Stimulated activated CD8-positive, alpha-beta memory T cell treated with anti-CD3 and anti-CD28 coated beads, Interleukin-4, amount 100 ng/mL, for 48 hours (primary cell): ENCODE data around the gene EEF2KMT.
A peak's percentile ranks its signal among the peaks of the same experiment; 100 is the strongest.
"Not testable (repeated sequence)": the region's sequence is repeated elsewhere in the genome, so short reads cannot be mapped to it uniquely, and the experiment has no call there.

Source experiments
- DNase-seq: peaks from one replicate; pipeline ENCODE4 v3.0.0-alpha.2; 2020

Gene EEF2KMT

GRCh38 chr16:5069048-5069447 is 28.5 kb downstream of the EEF2KMT start:
- DNase-seq: no peak

DNA sequence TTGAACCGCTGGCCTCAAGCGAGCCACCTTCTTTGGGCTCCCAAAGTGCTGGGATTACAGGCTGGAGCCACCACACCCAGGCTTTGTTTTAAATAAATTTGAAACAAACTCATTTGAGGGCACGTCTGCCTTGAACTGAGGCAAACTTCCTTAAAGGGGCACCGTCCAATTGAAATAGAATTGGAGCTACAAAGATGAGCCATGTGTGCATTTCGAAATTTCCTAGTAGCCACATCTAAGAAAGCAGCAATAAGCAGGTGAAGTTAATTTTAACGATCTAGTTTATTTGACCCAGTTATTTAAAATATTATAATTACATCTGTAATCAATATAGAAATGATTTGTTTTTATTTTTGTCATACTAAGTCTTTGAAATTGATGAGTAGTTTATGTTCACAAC is 31.1 kb downstream of the EEF2KMT start:
- DNase-seq: no peak

DNA sequence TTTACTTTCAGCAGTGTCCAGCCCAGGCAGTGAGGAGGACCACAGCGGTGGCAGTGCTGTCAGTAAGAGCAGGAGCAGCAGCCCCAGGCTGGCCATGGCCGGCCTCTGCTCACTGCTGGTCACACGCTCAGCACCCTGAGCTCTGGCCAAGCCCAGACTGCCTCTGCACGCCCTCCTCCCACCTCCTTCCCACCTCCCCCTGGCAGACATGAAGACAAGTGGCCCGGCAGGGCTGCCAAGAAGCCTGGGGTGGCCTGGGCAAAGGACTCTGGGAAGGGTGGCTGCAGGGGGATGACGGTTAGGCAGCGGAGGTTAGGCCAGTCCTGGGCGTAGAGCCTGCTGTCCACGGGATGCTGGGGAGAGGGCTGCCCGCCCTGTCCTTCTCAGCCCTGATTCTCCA is 31.8 kb downstream of the EEF2KMT start, which contains the start of gene C16orf89:
Gene C16orf89, minus strand, starts transcription at position 144 of the 400 bp plus-strand sequence. Its CDS starts 48 bp downstream, at position 96.
- no peak for DNase-seq

DNA sequence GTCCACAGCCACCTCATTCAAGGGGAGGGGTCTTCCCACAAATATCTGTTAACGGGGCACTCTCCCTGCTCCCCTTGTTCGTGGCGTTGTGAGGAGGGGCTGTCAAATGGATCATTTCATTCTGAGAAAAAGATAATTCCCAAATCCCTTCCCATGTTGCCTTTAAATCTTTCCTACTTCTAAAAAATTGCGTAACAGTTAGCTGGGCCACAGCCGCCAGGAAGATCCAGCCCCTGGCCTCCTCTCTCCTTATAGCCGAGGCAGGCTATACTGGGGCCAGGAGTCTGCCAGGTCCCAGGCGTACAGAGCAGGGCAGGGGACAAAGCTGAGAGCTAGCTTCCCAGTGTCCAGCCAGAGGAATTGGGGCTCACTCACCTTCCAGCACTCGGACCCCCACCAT is 32.3 kb downstream of the EEF2KMT start:
- no peak for DNase-seq

GRCh38 chr16:5064915-5065314 is 32.7 kb downstream of the EEF2KMT start:
- no peak for DNase-seq

DNA sequence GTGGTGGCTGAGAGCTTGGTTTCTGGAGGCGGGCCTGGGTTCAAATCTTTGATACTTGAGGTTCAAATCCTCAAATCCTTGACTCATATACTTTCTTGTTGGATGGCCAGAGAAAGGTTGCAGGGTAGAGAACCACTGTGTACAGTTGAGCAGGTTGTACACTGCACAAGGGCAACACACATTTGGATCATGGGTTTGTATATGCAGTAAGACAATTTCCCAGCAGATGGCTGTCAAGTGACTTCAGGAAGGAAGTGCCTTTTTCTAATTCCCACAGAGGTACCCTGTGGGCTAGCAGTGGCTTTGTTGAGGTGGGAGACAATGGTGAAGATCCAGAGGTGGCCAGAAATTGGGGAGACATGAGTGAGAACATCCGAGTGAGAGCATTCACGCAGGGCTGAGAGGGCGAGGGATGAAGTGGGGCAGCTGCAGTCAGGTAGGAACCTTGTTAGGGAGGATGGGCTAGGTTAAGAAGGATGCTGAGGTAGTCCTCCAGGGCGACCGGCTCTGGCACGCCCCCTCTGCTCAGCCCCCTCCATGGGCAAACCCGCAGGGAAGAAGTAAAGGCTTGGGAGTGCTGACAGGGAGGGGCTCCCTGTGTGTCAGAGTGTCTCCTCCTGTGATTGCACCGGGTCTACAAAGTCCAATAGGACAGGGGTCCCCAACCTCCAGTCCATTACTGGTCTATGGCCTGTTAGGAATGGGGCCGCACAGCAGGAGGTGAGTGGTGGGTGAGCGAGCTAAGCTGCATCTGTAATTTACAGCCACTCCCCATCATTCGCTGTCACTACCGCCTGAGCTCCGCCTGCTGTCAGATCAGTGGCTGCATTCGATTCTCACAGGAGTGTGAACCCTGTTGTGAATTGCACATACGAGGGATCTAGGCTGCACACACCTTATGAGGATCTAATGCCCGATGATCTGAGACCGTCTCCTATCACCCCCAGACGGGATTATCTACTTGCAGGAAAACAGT is 34.5 kb downstream of the EEF2KMT start:
- no peak for DNase-seq

DNA sequence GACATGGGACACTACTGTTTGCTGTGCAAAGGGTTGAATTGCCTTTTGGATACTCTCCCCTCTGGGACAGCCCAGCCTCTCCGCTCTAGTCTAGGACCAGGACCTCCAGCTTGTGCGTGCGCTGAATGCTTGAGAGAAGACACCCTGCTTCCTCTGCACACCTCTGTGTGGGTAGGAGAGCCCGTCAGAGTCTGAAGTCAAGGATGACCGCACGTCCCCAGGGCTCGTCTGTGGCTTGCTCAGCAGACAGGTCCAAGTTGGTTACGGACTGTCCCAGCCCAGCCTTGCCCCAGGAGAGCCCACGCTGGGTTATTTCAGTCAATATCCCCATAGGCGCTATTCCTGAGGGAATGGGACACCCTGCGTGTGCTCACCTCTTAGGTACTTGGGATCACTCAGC is 35.5 kb downstream of the EEF2KMT start:
- no peak for DNase-seq

- no peak for DNase-seq
These were observed 37.4 kb downstream of the EEF2KMT start for GRCh38 chr16:5060073-5060641.

GRCh38 chr16:5059386-5060072 is 38.1 kb downstream of the EEF2KMT start:
- DNase-seq: no peak

DNA sequence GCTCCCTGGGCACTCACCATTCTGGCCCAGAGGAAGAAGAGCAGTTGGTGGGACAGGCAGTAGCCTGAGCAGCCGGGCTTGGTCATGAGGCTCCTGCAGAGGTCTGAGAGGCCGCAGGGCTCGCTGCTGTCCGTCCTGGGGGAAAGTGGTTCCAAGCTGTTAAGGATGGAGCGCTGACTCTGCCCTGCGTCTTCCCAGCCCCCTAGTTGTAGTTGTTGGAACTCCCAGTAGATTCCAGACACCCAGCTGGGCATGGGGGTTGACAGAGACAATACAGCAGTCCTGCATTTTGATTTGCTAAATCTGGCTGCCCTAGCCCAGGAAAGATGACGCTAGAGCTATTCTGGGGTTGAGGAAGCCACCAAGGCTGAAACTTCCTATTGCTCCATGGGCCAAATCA is 39.1 kb downstream of the EEF2KMT start:
- no peak for DNase-seq

DNA sequence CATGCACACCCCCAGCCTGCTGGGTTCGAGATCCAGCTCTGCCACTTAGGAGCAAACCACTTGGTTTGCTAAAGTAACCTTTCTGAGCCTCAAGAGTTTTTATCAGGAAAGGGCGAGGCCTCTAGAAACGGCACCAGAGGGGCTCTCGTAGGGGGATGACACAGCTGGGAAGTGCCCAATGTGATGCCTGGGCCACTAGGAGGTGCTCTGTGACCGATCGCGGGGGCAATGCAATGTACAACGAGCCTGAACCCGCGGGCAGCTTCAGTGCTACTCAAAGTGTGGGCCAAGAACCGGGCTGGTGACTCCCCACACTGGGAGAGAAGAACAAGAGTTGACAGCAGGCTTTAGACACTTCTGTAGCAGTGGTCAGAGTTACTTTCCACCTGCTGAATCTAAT is 41.2 kb downstream of the EEF2KMT start:
- peak; percentile 73 for DNase-seq

DNA sequence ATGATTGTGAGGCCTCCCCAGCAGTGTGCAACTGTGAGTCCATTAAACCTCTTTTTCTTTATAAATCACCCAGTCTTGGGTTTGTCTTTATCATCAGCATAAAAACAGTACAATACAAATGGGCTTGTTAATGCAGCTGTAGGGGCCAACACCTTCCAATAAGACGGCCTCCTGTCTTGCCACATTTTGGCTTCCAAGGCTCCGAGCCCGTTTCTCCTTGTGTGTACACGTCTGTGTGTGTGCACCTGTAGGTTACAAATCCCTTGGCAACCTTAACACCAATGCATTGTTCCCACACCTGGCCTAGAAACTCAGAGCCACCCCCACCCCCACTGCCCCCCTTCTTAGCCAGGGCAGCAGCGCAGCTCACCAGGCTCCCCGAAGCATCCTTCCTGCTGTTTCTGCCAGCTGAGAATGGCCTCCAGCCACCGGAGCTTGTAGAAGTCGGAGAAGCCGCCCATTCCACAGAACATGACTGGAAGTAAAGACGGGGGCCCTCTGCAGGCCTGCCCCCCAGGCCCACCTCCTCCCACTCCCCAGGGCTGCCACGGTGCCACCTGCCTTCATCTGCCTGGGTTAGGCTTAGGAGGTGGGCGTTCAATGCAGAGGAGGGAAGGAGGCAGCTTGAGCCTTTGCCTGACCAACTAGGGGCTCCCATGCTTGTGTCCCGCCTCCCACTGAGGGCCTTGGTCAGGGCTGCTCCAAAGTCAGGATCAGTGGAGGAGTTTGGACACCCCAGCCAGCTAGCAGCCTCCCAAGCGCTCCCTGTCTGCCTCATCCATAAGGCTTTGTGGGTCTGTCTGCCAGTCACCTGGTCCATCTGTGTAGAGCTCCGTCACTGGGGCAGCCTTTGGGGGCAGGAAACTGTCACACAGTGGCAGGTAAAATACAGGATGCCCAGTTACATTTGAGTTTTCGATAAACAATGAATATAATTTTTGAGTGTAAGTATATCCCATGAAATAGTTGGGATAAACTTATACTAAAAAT is 42.4 kb downstream of the EEF2KMT start:
- DNase-seq: no peak

- DNase-seq: no peak
These were observed 50.7 kb downstream of the EEF2KMT start for GRCh38 chr16:5046914-5047313.

- DNase-seq: no peak
These were observed 52.0 kb downstream of the EEF2KMT start for GRCh38 chr16:5045499-5046115.

DNA sequence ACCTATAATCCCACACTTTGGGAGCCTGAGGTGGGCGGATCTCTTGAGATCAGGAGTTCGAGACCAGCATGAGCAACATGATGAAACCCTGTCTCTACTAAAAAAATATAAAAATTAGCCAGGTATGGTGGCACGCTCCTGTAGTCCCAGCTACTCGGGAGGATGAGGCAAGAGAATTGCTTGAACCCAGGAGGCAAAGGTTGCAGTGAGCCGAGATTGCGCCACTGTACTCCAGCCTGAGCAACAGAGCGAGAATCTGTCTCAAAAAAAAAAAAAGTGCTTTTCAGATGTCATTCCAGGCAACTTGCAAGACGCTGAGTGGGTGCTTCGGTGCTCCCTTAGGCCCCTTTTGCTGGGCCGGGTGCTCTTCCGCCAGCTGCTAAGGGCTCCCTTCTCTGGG is 53.0 kb downstream of the EEF2KMT start:
- DNase-seq: not testable (repeated sequence)

- no peak for DNase-seq
These were observed 53.5 kb downstream of the EEF2KMT start for GRCh38 chr16:5044011-5044540.

- no peak for DNase-seq
These were observed 54.9 kb downstream of the EEF2KMT start for GRCh38 chr16:5042574-5043171.

DNA sequence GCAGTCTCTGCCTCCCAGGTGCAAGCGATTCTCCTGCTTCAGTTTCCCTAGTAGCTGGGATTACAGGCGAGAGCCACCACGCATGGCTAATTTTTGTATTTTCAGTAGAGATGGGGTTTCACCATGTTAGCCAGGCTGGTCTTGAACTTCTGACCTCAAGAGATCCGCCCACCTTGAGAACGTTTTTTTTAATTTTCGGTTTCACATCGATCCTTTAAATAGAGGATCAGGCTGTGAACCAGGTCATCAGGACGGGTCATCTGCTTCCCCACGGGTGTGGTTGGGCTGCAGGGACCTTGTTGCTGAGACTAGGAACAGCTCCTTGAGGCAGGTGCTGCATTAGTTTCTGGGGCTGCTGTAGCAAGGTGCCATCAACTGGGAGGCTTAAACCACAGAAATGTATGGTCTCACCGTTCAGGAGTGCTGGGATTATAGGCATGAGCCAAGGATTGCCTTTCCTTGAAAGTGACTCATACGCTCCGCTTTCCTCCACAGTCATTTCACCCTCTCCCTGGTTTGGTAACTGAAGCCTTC is 55.9 kb downstream of the EEF2KMT start:
- no peak for DNase-seq

DNA sequence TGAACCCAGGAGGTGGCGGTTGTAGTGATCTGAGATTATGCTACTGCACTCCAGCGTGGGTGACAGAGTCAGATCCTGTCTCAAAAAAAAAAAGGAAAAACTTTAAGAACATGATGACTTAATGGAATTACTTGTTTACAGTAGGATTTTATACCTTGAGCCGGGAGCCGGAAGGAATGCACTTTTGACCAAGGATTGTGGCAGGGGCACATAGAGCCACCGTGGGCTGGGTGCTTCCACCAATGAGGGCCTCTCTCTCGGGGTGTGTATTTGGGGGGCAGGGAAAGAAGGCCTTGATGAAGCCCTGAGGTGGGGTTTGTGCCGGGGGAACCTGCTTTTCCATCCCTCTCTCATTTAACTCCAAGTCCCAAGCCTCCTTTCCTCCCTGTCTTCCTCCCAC is 57.1 kb downstream of the EEF2KMT start:
- no peak for DNase-seq

GRCh38 chr16:5036228-5037156 is 61.1 kb downstream of the EEF2KMT start:
- DNase-seq: no peak
